ENCODE measurements around the gene CCDC181. TPM values are rescaled to one million over a fixed set of nuclear protein-coding genes. Genes with fewer than 3 reads are reported as not detected.
"Not testable (repeated sequence)": the region's sequence is repeated elsewhere in the genome, so short reads cannot be mapped to it uniquely, and the experiment has no call there.

Gene CCDC181
- total RNA-seq, 1 experiment from 2014 or later: 0.23 TPM

DNA sequence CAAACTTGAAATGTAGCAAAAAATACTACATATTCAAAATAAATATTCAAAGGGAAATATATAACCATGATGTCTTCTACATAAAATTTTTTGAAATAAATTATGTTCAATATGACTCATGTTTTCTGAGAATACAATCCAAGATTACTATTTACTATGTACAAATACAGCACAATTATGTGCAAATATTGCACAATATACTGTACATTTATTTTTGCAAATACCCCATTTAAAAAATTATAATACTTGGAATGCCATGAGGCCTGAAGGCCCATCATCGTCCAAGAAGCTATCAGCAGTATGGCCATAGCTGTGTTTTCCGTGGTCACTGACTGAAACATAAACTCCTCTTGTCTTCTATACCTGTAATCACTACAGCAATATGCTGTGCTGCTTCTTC is 12.3 kb downstream of the CCDC181 start:
- Histone ChIP-seq H3K4me3 (ENCODE audit: low read depth, low read length) (no peak overlapping the region), H3K4me1 (no peaks in the 10 kb centered on the region), H3K36me3 (ENCODE audit: control insufficient read depth, insufficient read depth, low read length) (no peaks in the 10 kb centered on the region), H3K27me3 (replicated peaks; ENCODE audit: control insufficient read depth, insufficient read depth, low read length) (no peaks in the 10 kb centered on the region), H3K9me3 (no peaks in the 10 kb centered on the region)
- no TSS peak for BruUV-seq (replicated peaks)
- no peak overlapping the region for H3K27ac Mint-ChIP-seq (ENCODE audit: unreplicated experiment)
- H3K4me1 Mint-ChIP-seq (ENCODE audit: low read depth, unreplicated experiment): no peaks in the 10 kb centered on the region
- no peak overlapping the region for H3K4me3 Mint-ChIP-seq (ENCODE audit: unreplicated experiment)
- TF ChIP-seq, protein P1, sequence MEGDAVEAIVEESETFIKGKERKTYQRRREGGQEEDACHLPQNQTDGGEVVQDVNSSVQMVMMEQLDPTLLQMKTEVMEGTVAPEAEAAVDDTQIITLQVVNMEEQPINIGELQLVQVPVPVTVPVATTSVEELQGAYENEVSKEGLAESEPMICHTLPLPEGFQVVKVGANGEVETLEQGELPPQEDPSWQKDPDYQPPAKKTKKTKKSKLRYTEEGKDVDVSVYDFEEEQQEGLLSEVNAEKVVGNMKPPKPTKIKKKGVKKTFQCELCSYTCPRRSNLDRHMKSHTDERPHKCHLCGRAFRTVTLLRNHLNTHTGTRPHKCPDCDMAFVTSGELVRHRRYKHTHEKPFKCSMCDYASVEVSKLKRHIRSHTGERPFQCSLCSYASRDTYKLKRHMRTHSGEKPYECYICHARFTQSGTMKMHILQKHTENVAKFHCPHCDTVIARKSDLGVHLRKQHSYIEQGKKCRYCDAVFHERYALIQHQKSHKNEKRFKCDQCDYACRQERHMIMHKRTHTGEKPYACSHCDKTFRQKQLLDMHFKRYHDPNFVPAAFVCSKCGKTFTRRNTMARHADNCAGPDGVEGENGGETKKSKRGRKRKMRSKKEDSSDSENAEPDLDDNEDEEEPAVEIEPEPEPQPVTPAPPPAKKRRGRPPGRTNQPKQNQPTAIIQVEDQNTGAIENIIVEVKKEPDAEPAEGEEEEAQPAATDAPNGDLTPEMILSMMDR (IDR thresholded peaks at IDR 0.05; ENCODE audit: insufficient read depth in 1 of 2, low read depth in 1 of 2, low read length in 1 of 2, severe bottlenecking in 1 of 2, unreplicated experiment in 1 of 2): no peak
- DNase-seq: no peak
- no peaks in the 10 kb centered on the region for H3K36me3 Mint-ChIP-seq (ENCODE audit: insufficient read depth, unreplicated experiment)
- no peaks in the 10 kb centered on the region for H3K9me3 Mint-ChIP-seq (ENCODE audit: unreplicated experiment)
- ChIA-PET POLR2A (no interaction called here), CTCF (no interaction called here)
- peaks cover 2% of the 10 kb centered on the region for H3K27me3 Mint-ChIP-seq (ENCODE audit: insufficient read depth, unreplicated experiment)
- intact Hi-C loops (cut with micrococcal nuclease; ENCODE audit: unreplicated experiment): no loop called here

DNA sequence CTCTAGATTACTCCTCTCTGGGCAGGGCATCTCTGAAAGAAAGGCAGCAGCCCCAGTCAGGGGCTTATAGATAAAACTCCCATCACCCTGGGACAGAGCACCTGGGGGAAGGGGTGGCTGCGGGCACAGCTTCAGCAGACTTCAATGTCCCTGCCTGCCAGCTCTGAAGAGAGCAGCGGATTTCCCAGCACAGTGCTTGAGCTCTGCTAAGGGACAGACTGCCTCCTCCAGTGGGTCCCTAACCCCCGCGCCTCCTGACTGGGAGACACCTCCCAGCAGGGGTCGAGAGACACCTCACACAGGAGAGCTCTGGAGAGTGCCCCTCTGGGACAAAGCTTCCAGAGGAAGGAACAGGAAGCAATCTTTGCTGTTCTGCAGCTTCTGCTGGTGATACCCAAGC is 18.9 kb downstream of the CCDC181 start:
- H3K27me3 ChIP-seq (replicated peaks; ENCODE audit: control insufficient read depth, insufficient read depth, low read length); H3K9me3 ChIP-seq; H3K4me3 Mint-ChIP-seq (ENCODE audit: unreplicated experiment); H3K4me3 ChIP-seq (ENCODE audit: low read depth, low read length); H3K4me1 ChIP-seq; CTCF ChIA-PET; H3K27me3 Mint-ChIP-seq (ENCODE audit: insufficient read depth, unreplicated experiment); H3K4me1 Mint-ChIP-seq (ENCODE audit: low read depth, unreplicated experiment); H3K9me3 Mint-ChIP-seq (ENCODE audit: unreplicated experiment); BruUV-seq (replicated peaks); DNase-seq; H3K36me3 Mint-ChIP-seq (ENCODE audit: insufficient read depth, unreplicated experiment); intact Hi-C loops (cut with micrococcal nuclease; ENCODE audit: unreplicated experiment); H3K27ac Mint-ChIP-seq (ENCODE audit: unreplicated experiment); POLR2A ChIA-PET; H3K36me3 ChIP-seq (ENCODE audit: control insufficient read depth, insufficient read depth, low read length): not testable (repeated sequence)

DNA sequence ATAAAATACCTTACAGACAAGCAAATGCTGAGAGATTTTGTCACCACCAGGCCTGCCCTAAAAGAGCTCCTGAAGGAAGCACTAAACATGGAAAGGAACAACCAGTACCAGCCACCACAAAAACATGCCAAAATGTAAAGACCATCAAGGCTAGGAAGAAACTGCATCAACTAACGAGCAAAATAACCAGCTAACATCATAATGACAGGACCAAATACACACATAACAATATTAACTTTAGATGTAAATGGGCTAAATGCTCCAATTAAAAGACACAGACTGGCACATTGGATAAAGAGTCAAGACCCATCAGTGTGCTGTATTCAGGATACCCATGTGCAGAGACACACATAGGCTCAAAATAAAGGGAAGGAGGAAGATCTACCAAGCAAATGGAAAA is 24.7 kb downstream of the CCDC181 start:
- H3K36me3 Mint-ChIP-seq (ENCODE audit: insufficient read depth, unreplicated experiment); H3K27ac Mint-ChIP-seq (ENCODE audit: unreplicated experiment); POLR2A ChIA-PET; H3K4me3 Mint-ChIP-seq (ENCODE audit: unreplicated experiment); CTCF ChIA-PET; H3K27me3 Mint-ChIP-seq (ENCODE audit: insufficient read depth, unreplicated experiment); intact Hi-C loops (cut with micrococcal nuclease; ENCODE audit: unreplicated experiment); H3K4me3 ChIP-seq (ENCODE audit: low read depth, low read length); H3K9me3 ChIP-seq; DNase-seq; H3K27me3 ChIP-seq (replicated peaks; ENCODE audit: control insufficient read depth, insufficient read depth, low read length); BruUV-seq (replicated peaks); H3K4me1 ChIP-seq; H3K36me3 ChIP-seq (ENCODE audit: control insufficient read depth, insufficient read depth, low read length); H3K4me1 Mint-ChIP-seq (ENCODE audit: low read depth, unreplicated experiment): not testable (repeated sequence)
- H3K9me3 Mint-ChIP-seq (ENCODE audit: unreplicated experiment): peaks cover 27% of the 10 kb centered on the region

DNA sequence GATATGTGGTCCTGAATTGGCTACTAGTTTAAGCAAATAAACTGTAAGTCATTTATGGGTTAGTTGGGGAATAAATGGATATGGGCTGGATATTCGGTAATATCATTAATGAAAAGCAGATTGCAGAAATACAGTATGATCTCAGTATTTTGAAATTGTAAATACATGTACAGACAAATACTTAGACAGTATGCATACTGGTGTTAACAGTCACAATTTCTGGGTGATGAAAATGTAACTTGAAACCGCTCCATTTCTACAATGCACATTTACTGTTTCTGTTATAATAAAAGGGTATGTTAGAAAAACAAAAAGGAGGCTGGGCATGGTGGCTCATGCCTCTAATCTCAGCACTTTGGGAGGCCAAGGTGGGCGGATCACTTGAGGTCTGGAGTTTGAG is 31.3 kb downstream of the CCDC181 start:
- H3K9me3 Mint-ChIP-seq (ENCODE audit: unreplicated experiment): no peaks in the 10 kb centered on the region
- POLR2A ChIA-PET: no interaction called here
- no peaks in the 10 kb centered on the region for H3K36me3 ChIP-seq (ENCODE audit: control insufficient read depth, insufficient read depth, low read length)
- H3K27me3 Mint-ChIP-seq (ENCODE audit: insufficient read depth, unreplicated experiment): no peaks in the 10 kb centered on the region
- no peak overlapping the region for H3K27ac Mint-ChIP-seq (ENCODE audit: unreplicated experiment)
- no peak overlapping the region for H3K4me3 Mint-ChIP-seq (ENCODE audit: unreplicated experiment)
- no peak overlapping the region for H3K4me3 ChIP-seq (ENCODE audit: low read depth, low read length)
- TF ChIP-seq, protein P1 (IDR thresholded peaks at IDR 0.05; ENCODE audit: insufficient read depth in 1 of 2, low read depth in 1 of 2, low read length in 1 of 2, severe bottlenecking in 1 of 2, unreplicated experiment in 1 of 2): no peak
- H3K4me1 Mint-ChIP-seq (ENCODE audit: low read depth, unreplicated experiment): no peaks in the 10 kb centered on the region
- intact Hi-C loops (cut with micrococcal nuclease; ENCODE audit: unreplicated experiment): no loop called here
- no TSS peak for BruUV-seq (replicated peaks)
- peaks cover 5% of the 10 kb centered on the region for H3K36me3 Mint-ChIP-seq (ENCODE audit: insufficient read depth, unreplicated experiment)
- no peak for DNase-seq
- no peaks in the 10 kb centered on the region for H3K27me3 ChIP-seq (replicated peaks; ENCODE audit: control insufficient read depth, insufficient read depth, low read length)
- CTCF ChIA-PET: no interaction called here
- H3K4me1 ChIP-seq: no peaks in the 10 kb centered on the region
- H3K9me3 ChIP-seq: no peaks in the 10 kb centered on the region

Data from Caco-2 (cell line).